ENCODE measurements around the gene ARL6IP1.

ARL6IP1 gene

GRCh38 chr16:18801145-18801972 lies at the start of gene ARL6IP1:
Gene ARL6IP1, minus strand, starts transcription at chr16:18801549. Its CDS starts 83 bp downstream, at chr16:18801466.
- DNase-seq (ENCODE audit: low spot score): peak; percentile 99

GRCh38 chr16:18846416-18846815 lies 45.1 kb upstream of the ARL6IP1 start:
- DNase-seq (ENCODE audit: low spot score): no peak

DNA sequence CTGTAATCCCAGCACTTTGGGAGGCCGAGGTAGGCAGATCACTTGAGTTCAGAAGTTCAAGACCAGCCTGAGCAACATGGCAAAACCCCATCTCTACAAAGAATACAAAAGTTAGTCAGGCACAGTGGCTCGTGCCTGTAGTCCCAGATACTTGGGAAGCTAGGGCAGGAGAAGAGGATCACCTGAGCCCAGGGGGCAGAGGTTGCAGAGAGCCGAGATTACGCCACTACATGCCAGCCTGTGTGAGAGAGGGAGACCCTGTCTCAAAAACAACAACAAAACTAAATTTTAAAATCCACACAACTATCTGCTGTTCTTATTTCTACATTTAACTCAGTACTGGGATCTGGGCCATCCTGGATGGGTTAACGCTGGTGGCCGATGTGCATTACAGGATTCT lies 41.2 kb upstream of the ARL6IP1 start:
- DNase-seq (ENCODE audit: low spot score): no peak

DNA sequence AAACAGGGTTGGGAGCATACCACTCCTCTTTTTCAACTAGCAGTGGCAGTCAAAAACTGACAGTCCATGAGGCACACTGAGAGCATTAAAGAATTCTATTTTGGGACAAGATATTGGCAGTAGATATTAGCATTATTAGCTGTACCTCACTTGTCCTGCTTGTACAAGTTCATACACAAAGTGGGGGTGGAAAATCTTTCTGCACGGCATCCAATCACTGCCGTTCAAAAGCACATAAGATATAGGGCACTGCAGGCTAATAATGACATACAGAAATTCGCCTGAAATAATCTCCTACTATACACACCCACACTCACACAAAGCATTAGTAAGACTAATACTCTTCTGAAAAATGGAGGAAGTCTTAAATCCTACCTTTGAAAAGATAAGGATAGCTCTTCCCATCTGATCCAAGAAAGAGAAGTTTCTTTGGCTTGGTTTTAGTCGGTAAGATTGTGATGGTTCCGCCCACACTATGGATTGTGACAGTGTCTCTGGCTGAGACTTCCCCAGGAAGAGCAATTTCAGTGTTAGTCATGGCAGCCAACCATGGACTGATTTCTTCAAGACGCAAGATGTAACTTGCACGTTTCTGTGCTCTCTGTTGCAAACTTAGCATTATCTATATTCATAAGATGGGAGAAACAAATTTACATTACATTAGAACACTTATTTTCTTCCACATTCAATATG lies 40.6 kb upstream of the ARL6IP1 start:
- DNase-seq (ENCODE audit: low spot score): no peak

- no peak for DNase-seq (ENCODE audit: low spot score)
These were observed 38.2 kb upstream of the ARL6IP1 start for GRCh38 chr16:18839555-18839954.

- DNase-seq (ENCODE audit: low spot score): no peak
These were observed 35.4 kb upstream of the ARL6IP1 start for GRCh38 chr16:18836702-18837101.

DNA sequence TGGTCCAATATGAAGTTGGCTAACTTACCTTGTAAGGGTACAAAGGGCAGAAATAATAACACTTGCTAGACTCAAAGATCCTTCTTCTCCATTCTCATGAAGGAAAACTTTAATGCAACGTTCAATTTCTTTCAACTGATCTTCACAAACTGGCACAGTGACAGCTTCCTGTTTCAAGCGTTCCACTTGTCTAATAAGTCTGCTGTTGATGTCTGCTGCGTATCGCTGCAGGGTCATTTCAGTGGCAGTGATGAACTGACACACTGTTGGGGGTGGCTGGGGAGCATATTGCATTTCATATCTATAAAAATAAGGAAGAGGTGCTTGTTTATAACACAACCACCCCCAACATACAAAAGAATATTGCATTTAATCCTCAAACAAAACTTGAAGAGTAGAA lies 33.5 kb upstream of the ARL6IP1 start:
- no peak for DNase-seq (ENCODE audit: low spot score)

- no peak for DNase-seq (ENCODE audit: low spot score)
These were observed 32.6 kb upstream of the ARL6IP1 start for GRCh38 chr16:18833707-18834505.

- DNase-seq (ENCODE audit: low spot score): no peak
These were observed 31.3 kb upstream of the ARL6IP1 start for GRCh38 chr16:18832613-18833012.

DNA sequence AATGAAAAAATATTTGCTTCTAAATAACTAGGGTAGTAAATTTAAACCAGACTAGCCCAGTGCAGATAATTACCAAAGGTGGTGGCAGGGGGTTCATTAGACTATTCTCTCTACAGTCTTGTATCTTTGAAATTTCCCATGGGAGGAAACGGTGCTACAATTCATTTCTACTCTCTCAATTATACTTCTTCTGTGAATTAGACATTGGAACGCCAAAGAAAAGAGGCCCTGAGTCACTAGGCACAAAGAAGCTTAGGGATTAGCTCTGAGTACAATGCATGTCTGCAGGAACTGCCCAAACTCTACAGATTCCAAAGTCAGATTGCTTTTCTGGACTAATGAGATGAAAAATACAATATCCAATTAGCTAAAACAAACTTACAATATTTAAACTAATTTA lies 30.7 kb upstream of the ARL6IP1 start:
- DNase-seq (ENCODE audit: low spot score): no peak

- no peak for DNase-seq (ENCODE audit: low spot score)
These were observed 27.9 kb upstream of the ARL6IP1 start for GRCh38 chr16:18829251-18829650.

DNA sequence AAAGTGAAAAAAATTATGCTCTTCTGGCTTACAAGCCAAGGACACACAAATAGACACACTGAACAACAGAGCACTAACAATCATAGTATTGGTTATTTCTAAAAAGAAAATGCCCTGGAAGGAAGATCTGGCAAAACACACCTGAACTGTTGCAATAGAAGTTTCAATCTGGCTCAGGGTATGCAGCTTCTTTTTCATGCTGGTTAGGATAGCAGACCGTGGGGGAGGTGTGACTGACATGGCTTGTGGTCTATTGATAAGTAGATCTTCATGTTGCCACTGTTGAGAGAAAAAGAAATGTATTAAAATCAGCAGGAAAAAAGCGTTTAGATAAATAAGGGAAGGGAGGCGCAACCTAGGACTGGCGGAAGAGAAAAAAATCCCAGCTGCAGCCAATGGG lies 26.5 kb upstream of the ARL6IP1 start:
- no peak for DNase-seq (ENCODE audit: low spot score)

- DNase-seq (ENCODE audit: low spot score): no peak
These were observed 14.9 kb upstream of the ARL6IP1 start for GRCh38 chr16:18816286-18816685.

DNA sequence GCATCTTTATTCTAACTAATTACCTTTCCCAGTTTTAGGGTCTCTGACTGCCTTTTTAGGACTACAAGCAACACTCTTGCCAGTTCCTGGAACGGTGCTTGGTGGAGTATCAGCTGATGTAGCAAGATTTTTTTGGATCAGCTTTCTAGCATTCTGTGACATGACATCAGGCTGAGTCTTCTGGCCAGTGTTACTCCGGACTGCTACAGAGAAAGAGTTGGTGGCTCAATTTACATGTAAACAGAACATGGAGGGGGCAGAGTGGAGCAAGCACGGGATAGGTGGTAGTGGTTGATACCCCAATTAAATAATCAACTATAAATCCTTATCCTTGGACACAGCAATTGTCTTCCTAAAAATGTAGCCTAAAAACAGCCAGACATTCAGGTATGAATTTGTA lies 10.6 kb upstream of the ARL6IP1 start:
- DNase-seq (ENCODE audit: low spot score): no peak

- no peak for DNase-seq (ENCODE audit: low spot score)
These were observed 7.8 kb upstream of the ARL6IP1 start for GRCh38 chr16:18809165-18809564.

DNA sequence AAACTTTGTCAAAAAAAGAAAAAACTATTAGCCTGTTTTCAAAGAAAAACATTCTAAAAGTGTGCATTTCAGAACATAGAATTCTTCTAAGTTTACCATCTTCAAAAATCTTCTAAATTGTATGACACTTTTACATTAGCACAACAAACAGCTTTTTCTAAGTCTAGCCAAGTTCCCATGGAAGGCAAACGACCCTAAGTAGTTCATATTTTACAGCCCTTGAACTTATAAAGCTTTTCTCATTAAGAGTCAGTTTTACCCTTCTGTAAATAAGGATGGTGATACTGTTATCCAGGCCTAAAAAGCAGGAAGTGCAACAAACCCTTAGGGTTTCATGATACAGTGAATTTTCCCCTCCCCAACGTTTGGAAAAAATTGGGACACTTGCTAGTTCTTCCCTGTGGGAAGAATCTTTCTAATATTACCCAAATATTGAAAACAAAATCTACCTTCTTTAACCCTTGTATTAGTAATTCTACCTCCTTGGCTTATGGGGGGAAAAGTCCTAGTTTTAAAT lies 4.0 kb upstream of the ARL6IP1 start:
- DNase-seq (ENCODE audit: low spot score): no peak

DNA sequence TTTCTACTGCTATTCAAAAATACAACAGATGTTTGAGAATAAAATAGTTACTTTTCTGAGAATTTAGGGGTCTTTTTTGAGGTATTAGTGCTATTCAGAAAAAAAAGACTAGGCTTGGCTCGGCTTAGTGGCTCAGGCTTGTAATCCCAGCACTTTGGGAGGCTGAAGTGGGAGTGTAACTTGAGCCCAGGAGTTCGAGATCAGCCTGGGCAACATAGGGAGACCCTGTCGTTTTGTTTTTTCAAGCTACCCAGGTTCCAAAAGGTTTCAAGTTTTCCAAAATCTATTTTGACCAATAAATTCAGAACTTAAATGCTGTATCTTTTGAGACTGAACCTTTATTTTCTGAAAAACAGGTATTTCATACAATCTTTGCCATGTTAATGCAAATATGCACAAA lies 3.2 kb upstream of the ARL6IP1 start:
- no peak for DNase-seq (ENCODE audit: low spot score)

DNA sequence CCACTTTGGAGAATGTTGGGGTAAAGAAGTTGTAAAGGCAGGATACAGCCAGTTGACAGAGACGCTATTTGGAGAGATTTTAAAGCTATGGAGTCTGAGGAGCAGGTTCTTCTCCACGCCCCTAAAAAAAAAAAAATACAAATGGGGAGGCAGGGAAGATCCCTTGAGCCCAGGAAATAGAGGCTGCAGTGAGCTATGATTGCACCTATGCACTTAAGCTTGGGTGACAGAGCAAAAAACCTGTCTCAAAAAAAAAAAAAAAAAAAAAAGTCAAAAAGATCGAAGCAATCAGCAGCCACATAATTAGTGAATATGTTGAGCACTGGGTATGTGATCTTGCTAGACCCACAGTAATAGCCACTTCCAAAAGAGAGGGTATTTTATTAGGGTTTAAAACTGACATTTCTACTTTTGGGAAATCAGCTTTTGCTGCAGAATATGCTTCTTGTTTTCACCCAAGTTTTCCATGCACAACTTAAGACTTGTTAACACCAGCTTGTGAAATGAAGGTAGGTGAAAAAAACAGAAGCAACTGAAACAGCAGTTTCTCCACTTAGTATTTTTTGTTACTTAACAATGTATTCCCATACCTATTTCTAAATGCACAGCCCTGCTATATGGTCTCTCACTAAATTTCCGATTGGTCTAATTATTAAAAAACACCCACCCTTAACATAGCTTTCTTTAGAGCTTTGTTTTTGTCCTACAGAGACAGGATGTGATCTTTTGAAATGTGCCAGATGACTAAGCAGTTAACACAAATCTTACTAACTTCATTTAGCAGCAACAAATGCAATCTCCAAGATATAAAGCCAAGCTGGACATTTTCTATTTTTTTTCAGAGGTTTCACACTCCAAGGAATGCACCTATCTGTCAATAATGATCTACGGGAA lies 2.5 kb upstream of the ARL6IP1 start:
- no peak for DNase-seq (ENCODE audit: low spot score)

- no peak for DNase-seq (ENCODE audit: low spot score)
These were observed 1.5 kb upstream of the ARL6IP1 start for GRCh38 chr16:18802767-18803343.

DNA sequence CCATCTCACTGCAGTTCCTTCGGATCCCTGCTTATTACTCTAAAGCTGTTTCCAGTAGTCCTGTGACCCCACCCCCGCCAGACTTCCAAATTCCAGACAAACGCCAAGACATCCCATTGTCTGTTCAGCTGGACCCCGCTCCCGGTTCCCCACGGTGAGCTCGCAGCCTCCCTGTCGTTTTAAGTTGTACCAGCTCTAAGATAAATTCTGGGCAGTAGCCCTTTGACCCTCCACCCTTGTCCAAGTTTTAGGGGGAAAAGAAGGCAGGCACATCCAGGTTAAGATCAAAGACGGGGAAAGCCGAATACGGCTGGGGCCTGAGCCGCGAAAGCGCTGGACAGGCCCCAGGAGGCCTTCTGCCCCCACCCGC lies 589 bp downstream of the ARL6IP1 start:
- DNase-seq (ENCODE audit: low spot score): no peak

DNA sequence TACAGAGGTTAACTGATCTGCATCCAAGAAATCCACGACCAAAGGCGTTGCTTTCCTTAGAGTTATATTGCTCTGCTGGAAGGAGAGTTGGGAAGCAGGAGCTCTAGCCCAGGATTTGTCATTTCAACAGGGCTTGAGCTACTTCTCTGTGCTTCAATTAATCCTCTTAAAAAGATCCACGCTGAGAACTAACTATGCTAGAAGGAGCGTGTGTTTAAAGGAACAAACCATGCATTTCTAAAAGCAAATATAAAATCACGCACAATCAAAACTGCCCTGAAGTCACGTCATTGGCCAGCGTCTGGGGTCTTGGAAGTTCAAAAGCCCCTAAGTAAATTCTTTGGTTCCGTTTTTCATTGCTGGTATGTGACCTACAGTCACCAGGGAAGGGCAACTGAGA lies 1.1 kb downstream of the ARL6IP1 start:
- no peak for DNase-seq (ENCODE audit: low spot score)

Data from CD4-positive, alpha-beta T cell treated with Interleukin-6 at 100 ng/mL for 8 hours (primary cell).